Heart left ventricle (tissue), 16 donors: Measurements from ENCODE around the gene CDC42EP3. TPM values are rescaled to one million over a fixed set of nuclear protein-coding genes. Genes with fewer than 3 reads are reported as not detected.

Experiments used
- ATAC-seq, 4 donors: fragments of 200-7000 bp; cut with Tn5 transposase; one replicate each; pipeline ENCODE4 v1.9.1; 2020 to 2022; ENCODE audit warnings: moderate library complexity in 4 of 4, mild to moderate bottlenecking in 3 of 4, moderate number of reproducible peaks in 1 of 4
- DNase-seq, 5 donors: peaks; one replicate each; pipeline ENCODE4 v3.0.0-alpha.2; 2020
- H3K27ac ChIP-seq, 12 donors: fragments of 200-600 bp; sonication (generic) in 4 of 12; one replicate each; pipeline versions ENCODE4 v1.5.0 to v1.8.0; 2016 to 2022; ENCODE audit warnings: mild to moderate bottlenecking in 2 of 12
- H3K27me3 ChIP-seq, 9 donors: fragments of 200-600 bp; sonication (generic) in 2 of 9; one replicate each; pipeline versions ENCODE4 v1.5.1 to v1.8.0; 2016 to 2022; ENCODE audit warnings: mild to moderate bottlenecking in 3 of 9
- H3K36me3 ChIP-seq, 9 donors: fragments of 200-600 bp; sonication (generic) in 2 of 9; one replicate each; pipeline versions ENCODE4 v1.5.0 to v1.8.0; 2018 to 2022; ENCODE audit warnings: mild to moderate bottlenecking in 2 of 9
- H3K4me1 ChIP-seq, 12 donors: fragments of 200-600 bp; sonication (generic) in 4 of 12; one replicate each; pipeline versions ENCODE4 v1.5.0 to v1.8.0; 2016 to 2022; ENCODE audit warnings: mild to moderate bottlenecking in 3 of 12
- H3K4me3 ChIP-seq, 12 donors: fragments of 200-600 bp; sonication (generic) in 4 of 12; one replicate each; pipeline versions ENCODE4 v1.5.0 to v1.8.0; 2017 to 2022; ENCODE audit warnings: mild to moderate bottlenecking in 9 of 12, moderate library complexity in 4 of 12
- H3K9me3 ChIP-seq, 12 donors: fragments of 200-600 bp; sonication (generic) in 4 of 12; one replicate each; pipeline versions ENCODE4 v1.5.0 to v1.8.0; 2016 to 2022; ENCODE audit warnings: mild to moderate bottlenecking in 1 of 12
- CTCF ChIP-seq, 12 donors: fragments of 200-600 bp; sonication (generic) in 4 of 12; IDR thresholded peaks; one replicate each; pipeline versions ENCODE4 v1.5.0 to v1.8.0; 2018 to 2022; ENCODE audit warnings: antibody characterized with exemption in 12 of 12, mild to moderate bottlenecking in 5 of 12
- POLR2A ChIP-seq, 2 donors: fragments of 450-650 bp; IDR thresholded peaks; one replicate each; pipeline ENCODE4 v1.6.1; 2017; ENCODE audit warnings: antibody characterized with exemption in 2 of 2, mild to moderate bottlenecking in 2 of 2, moderate library complexity in 2 of 2
- WGBS, 4 donors: extraction: QIAGEN DNeasy Blood & Tissue Kit in 2 of 4; methylation state at CpG; one replicate each; pipeline versions ENCODE4 v1.1.5 to v1.1.7; 2013 to 2018; 5-methylcytosine and 5-hydroxymethylcytosine counted together
- intact Hi-C, 10 donors: fragments of 100-400 bp; cut with DNase I; formaldehyde crosslinking; loops; one replicate each; pipeline versions ENCODE4 v1.11.1 to v1.14.2; 2022
- polyA plus RNA-seq, 2 donors: library from polyadenylated mRNA; stranded (reverse); fragments of 200-250 nt; gene quantifications; one replicate each; pipeline ENCODE4 v1.2.3, GENCODE V29; 2013
- total RNA-seq, 9 donors: library from RNA; depleted of rRNA in 2 of 9; stranded (reverse); fragments of >200 nt in 2 of 9; fragmentation: NEBNext Ultra II Directional in 3 of 9; extraction: Animal tissue kit (Norgen Biotek cat#: 25700) in 3 of 9; gene quantifications; one replicate each; pipeline versions ENCODE4 v1.1.0 to v1.2.4, GENCODE V29; 2016 to 2023
- donor health status: ischemic (EF 13 %, LVEDD 7.1; RV severe dilation, severe dysfunction).
- donor health status: healthy with polysubstance abuse.
- donor health status: DM: no; HTN: yes; CAD: no.
- donor health status: DM: no; HTN: no; CAD: no.
- donor health status: ischemic (EF 25% LVEDD 6.9; RV normal size, moderate dysfunction).
- donor health status: ischemic (EF 25% LVEDD 5.7; RV mildly dilated, moderate dysfunction).
- donor health status: healthy.
- donor health status: DM: yes; HTN: yes; CAD: no.
- donor health status: ischemic (EF 35%, LVEDD 5.7; RV mildly dilated, moderate dysfunction).
- donor health status: nonischemic (EF 11% LVEDD 7.7; RV severe dilation, severe dysfunction).
- donor health status: DM: yes; HTN: yes; CAD: no.
- donor health status: PGD.
- donor health status: ischemic (EF 29% LVEDD 5.4; RV normal size, mild dysfunction).
- donor health status: nonischemic (EF 23%, LVEDD 6.1; RV moderate dilation, normal function).

The CDC42EP3 gene
- total and polyA plus RNA-seq, 11 donors = 32.5 to 189 (median 111) TPM

- Histone ChIP-seq H3K4me1 (peaks cover 0 to 30% (median 0%) of the 10 kb centered on the region in 12 donors), H3K9me3 (no peaks in the 10 kb centered on the region), H3K4me3 (no peak overlapping the region), H3K36me3 (no peaks in the 10 kb centered on the region), H3K27ac (no peak overlapping the region), H3K27me3 (no peaks in the 10 kb centered on the region)
- WGBS, 4 donors = 46 to 91% (median 56%) methylated on average over 2 of the region's 2 CpGs
- TF ChIP-seq POLR2A (IDR thresholded peaks at IDR 0.05) = no peak
- no peak for TF ChIP-seq CTCF (IDR thresholded peaks at IDR 0.05)
- intact Hi-C loops = loop anchor here in 3 of 10 donors (10.0 kb wide), 4 partner anchors 96 to 144 kb away; no protein-coding TSS in a partner anchor
- ATAC-seq (no peak), DNase-seq (no peak)
These were observed 7.7 kb upstream of the CDC42EP3 start for GRCh38 chr2:37679072-37679695.

- H3K27me3 ChIP-seq = no peaks in the 10 kb centered on the region
- no peak for TF ChIP-seq POLR2A (IDR thresholded peaks at IDR 0.05)
- no peak for TF ChIP-seq CTCF (IDR thresholded peaks at IDR 0.05)
- H3K4me1 ChIP-seq = peaks cover 0 to 30% (median 5%) of the 10 kb centered on the region in 12 donors
- H3K9me3 ChIP-seq = no peaks in the 10 kb centered on the region
- H3K27ac ChIP-seq = no peak overlapping the region
- DNase-seq = no peak
- intact Hi-C loops = loop anchor here in 3 of 10 donors (10.0 kb wide), 4 partner anchors 99 to 141 kb away; no protein-coding TSS in a partner anchor
- no peak overlapping the region for H3K4me3 ChIP-seq
- H3K36me3 ChIP-seq = no peaks in the 10 kb centered on the region
- ATAC-seq = no peak
- WGBS, 4 donors = 64 to 73% (median 68%) methylated on average over 1 of the region's 1 CpG
These were observed 4.8 kb upstream of the CDC42EP3 start for GRCh38 chr2:37676274-37676673.

- no peaks in the 10 kb centered on the region for H3K27me3 ChIP-seq
- H3K36me3 ChIP-seq = no peaks in the 10 kb centered on the region
- WGBS, 4 donors = 66 to 83% (median 73%) methylated on average over 2 of the region's 2 CpGs
- no peaks in the 10 kb centered on the region for H3K9me3 ChIP-seq
- intact Hi-C loops = loop anchor here in 8 of 10 donors (5.0 to 10.0 kb wide), 11 partner anchors 100 to 263 kb away; no protein-coding TSS in a partner anchor
- peak overlapping the region in 5 of 12 donors; percentile 4 to 29 (median 24) for H3K27ac ChIP-seq
- DNase-seq = no peak
- ATAC-seq = no peak
- H3K4me3 ChIP-seq = no peak overlapping the region
- TF ChIP-seq POLR2A (IDR thresholded peaks at IDR 0.05) = no peak
- TF ChIP-seq CTCF (IDR thresholded peaks at IDR 0.05) = no peak
- peaks cover 0 to 37% (median 5%) of the 10 kb centered on the region in 12 donors for H3K4me1 ChIP-seq
These were observed 3.5 kb upstream of the CDC42EP3 start for GRCh38 chr2:37674946-37675345.

GRCh38 chr2:37672870-37673184 lies 1.4 kb upstream of the CDC42EP3 start:
- TF ChIP-seq POLR2A (IDR thresholded peaks at IDR 0.05) (no peak), CTCF (IDR thresholded peaks at IDR 0.05) (no peak)
- H3K27ac ChIP-seq = peak overlapping the region; percentile 92 to 100 (median 98)
- peaks cover 0 to 3% (median 0%) of the 10 kb centered on the region in 9 donors for H3K36me3 ChIP-seq
- intact Hi-C loops = loop anchor here in 8 of 10 donors (2.0 to 10.0 kb wide), 14 partner anchors 24 to 261 kb away; no protein-coding TSS in a partner anchor
- no peaks in the 10 kb centered on the region for H3K9me3 ChIP-seq
- ATAC-seq = no peak
- no peaks in the 10 kb centered on the region for H3K27me3 ChIP-seq
- WGBS, 4 donors = 7 to 15% (median 9%) methylated on average over 6 to 7 of the region's 7 CpGs
- peaks cover 0 to 58% (median 9%) of the 10 kb centered on the region in 12 donors for H3K4me1 ChIP-seq
- peak overlapping the region; percentile 54 to 99 (median 92) for H3K4me3 ChIP-seq
- DNase-seq = no peak
